HL-60 (cell line): Measurements from ENCODE around the gene CDYL2.

Source experiments
- DNase-seq, 2 experiments: peaks; one replicate each; pipeline ENCODE4 v3.0.0-alpha.2; 2010 to 2020; ENCODE audit warnings: low read depth in 1 of 2, low spot score in 1 of 2
- H3K27ac ChIP-seq: fragments of 250-450 bp; sonication (Bioruptor Pico); replicated peaks from 2 replicates; pipeline ENCODE4 v1.5.1; 2020; ENCODE audit warnings: mild to moderate bottlenecking, moderate library complexity
- H3K27me3 ChIP-seq: fragments of 250-450 bp; sonication (Bioruptor Pico); 2 replicates; pipeline ENCODE4 v1.5.1; 2021; ENCODE audit warnings: mild to moderate bottlenecking, moderate library complexity; ENCODE audit not compliant: insufficient read depth, poor library complexity, severe bottlenecking
- H3K4me3 ChIP-seq: replicated peaks from 2 replicates; pipeline ENCODE4 v1.5.1; 2011; ENCODE audit warnings: mild to moderate bottlenecking, control low read depth, low read length; ENCODE audit not compliant: insufficient read depth
- GABPA ChIP-seq: IDR thresholded peaks from 2 replicates; pipeline ENCODE4 v1.6.1; 2012; ENCODE audit warnings: low read depth
- POLR2AphosphoS5 ChIP-seq: IDR thresholded peaks from 2 replicates; pipeline ENCODE4 v1.6.1; 2012; ENCODE audit warnings: low read depth
- SPI1 ChIP-seq: IDR thresholded peaks from 2 replicates; pipeline ENCODE4 v1.6.1; 2012; ENCODE audit warnings: low read depth, mild to moderate bottlenecking, borderline replicate concordance
- TF ChIP-seq, protein P1 (sequence below): IDR thresholded peaks from 2 replicates; pipeline ENCODE4 v1.6.1; 2012; ENCODE audit warnings: low read depth; ENCODE audit not compliant: insufficient replicate concordance
- TF ChIP-seq, protein P2 (sequence below): IDR thresholded peaks from one replicate; pipeline ENCODE4 v1.5.1; 2011; ENCODE audit warnings: low read length, control low read depth, inconsistent platforms; ENCODE audit not compliant: insufficient read depth

Gene CDYL2

DNA sequence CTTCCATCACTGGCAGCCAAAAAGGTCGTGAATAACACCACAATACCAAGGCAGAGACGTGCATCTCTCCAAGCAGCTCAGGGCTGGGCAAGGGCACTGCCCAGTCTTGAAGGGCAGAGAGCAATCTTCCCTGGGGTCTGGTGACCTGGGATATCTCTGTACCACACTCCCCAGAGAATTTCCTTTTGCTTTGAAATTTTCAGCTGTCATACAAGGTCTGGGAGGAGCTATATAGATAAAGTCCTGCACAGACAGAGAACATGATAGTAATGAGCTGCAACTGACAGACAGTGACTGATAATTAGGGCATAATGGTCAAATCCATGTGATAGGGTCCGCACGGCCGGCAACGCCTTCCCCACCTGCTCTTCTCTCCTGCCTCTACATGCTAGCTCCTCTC is 195.5 kb downstream of the CDYL2 start:
- H3K4me3 ChIP-seq, result no peak overlapping the region
- TF ChIP-seq SPI1 (no peak), GABPA (no peak), POLR2AphosphoS5 (no peak)
- TF ChIP-seq, protein P1, sequence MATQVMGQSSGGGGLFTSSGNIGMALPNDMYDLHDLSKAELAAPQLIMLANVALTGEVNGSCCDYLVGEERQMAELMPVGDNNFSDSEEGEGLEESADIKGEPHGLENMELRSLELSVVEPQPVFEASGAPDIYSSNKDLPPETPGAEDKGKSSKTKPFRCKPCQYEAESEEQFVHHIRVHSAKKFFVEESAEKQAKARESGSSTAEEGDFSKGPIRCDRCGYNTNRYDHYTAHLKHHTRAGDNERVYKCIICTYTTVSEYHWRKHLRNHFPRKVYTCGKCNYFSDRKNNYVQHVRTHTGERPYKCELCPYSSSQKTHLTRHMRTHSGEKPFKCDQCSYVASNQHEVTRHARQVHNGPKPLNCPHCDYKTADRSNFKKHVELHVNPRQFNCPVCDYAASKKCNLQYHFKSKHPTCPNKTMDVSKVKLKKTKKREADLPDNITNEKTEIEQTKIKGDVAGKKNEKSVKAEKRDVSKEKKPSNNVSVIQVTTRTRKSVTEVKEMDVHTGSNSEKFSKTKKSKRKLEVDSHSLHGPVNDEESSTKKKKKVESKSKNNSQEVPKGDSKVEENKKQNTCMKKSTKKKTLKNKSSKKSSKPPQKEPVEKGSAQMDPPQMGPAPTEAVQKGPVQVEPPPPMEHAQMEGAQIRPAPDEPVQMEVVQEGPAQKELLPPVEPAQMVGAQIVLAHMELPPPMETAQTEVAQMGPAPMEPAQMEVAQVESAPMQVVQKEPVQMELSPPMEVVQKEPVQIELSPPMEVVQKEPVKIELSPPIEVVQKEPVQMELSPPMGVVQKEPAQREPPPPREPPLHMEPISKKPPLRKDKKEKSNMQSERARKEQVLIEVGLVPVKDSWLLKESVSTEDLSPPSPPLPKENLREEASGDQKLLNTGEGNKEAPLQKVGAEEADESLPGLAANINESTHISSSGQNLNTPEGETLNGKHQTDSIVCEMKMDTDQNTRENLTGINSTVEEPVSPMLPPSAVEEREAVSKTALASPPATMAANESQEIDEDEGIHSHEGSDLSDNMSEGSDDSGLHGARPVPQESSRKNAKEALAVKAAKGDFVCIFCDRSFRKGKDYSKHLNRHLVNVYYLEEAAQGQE, result no peak
- TF ChIP-seq, protein P2, sequence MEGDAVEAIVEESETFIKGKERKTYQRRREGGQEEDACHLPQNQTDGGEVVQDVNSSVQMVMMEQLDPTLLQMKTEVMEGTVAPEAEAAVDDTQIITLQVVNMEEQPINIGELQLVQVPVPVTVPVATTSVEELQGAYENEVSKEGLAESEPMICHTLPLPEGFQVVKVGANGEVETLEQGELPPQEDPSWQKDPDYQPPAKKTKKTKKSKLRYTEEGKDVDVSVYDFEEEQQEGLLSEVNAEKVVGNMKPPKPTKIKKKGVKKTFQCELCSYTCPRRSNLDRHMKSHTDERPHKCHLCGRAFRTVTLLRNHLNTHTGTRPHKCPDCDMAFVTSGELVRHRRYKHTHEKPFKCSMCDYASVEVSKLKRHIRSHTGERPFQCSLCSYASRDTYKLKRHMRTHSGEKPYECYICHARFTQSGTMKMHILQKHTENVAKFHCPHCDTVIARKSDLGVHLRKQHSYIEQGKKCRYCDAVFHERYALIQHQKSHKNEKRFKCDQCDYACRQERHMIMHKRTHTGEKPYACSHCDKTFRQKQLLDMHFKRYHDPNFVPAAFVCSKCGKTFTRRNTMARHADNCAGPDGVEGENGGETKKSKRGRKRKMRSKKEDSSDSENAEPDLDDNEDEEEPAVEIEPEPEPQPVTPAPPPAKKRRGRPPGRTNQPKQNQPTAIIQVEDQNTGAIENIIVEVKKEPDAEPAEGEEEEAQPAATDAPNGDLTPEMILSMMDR, result no peak
- DNase-seq, result no peak
- H3K27ac ChIP-seq, result no peak overlapping the region
- no peaks in the 10 kb centered on the region for H3K27me3 ChIP-seq

DNA sequence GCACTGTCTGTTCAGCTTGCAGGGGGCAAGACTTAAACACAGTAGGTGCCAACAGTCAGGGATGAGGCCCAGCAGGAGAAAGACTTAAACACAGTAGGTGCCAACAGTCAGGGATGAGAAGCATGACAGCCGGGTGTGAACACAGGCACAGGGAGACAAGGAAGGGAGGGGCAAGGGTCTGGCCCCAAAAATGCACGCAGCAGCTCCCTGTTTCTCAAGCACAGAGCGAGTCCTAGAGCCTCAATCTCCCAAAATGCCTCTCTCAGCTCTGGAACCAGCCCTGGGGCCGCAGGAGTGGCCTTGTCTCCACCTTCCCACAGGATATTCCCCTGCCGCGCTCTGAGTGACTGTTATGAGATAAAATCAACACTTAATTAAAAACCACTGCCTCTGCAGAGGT is 197.2 kb downstream of the CDYL2 start:
- H3K4me3 ChIP-seq, result no peak overlapping the region
- H3K27me3 ChIP-seq, result no peaks in the 10 kb centered on the region
- TF ChIP-seq, protein P1, result no peak
- no peak for TF ChIP-seq GABPA
- TF ChIP-seq, protein P2, result no peak
- TF ChIP-seq SPI1, result no peak
- TF ChIP-seq POLR2AphosphoS5, result no peak
- H3K27ac ChIP-seq, result no peak overlapping the region
- DNase-seq, result no peak

DNA sequence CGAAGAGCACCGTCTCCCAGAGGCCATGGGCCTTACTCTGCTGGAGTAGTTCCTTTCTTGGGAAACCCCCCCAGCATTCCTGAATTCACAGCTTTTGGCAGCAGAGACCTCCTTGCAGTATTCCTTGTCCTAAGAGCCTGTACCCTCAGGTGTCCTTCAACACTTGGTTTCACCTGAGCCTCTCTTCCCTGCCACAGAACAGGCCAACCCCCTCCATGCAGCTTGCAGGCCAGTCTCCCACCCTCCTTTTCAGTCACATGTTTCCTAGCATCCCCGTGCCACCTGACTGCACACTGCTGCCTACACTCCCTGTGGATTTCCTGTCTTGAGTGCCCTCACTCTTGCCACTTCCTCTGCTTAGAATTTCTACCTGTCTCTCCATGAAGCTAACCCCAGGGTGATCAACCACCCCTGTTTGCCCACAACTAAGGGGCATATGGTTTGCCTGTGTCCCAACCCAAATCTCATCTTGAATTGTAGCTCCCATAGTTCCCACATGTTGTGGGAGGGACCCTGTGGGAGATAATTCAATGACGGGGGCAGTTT is 198.1 kb downstream of the CDYL2 start:
- no peak overlapping the region for H3K27ac ChIP-seq
- no peak overlapping the region for H3K4me3 ChIP-seq
- no peak for DNase-seq
- TF ChIP-seq, protein P2, result no peak
- TF ChIP-seq SPI1, result no peak
- TF ChIP-seq GABPA, result no peak
- TF ChIP-seq, protein P1, result no peak
- TF ChIP-seq POLR2AphosphoS5, result no peak
- no peaks in the 10 kb centered on the region for H3K27me3 ChIP-seq
